ENCODE data around the gene ADM2.
"Not testable (repeated sequence)": the region's sequence is repeated elsewhere in the genome, so short reads cannot be mapped to it uniquely, and the experiment has no call there.

ADM2 gene

DNA sequence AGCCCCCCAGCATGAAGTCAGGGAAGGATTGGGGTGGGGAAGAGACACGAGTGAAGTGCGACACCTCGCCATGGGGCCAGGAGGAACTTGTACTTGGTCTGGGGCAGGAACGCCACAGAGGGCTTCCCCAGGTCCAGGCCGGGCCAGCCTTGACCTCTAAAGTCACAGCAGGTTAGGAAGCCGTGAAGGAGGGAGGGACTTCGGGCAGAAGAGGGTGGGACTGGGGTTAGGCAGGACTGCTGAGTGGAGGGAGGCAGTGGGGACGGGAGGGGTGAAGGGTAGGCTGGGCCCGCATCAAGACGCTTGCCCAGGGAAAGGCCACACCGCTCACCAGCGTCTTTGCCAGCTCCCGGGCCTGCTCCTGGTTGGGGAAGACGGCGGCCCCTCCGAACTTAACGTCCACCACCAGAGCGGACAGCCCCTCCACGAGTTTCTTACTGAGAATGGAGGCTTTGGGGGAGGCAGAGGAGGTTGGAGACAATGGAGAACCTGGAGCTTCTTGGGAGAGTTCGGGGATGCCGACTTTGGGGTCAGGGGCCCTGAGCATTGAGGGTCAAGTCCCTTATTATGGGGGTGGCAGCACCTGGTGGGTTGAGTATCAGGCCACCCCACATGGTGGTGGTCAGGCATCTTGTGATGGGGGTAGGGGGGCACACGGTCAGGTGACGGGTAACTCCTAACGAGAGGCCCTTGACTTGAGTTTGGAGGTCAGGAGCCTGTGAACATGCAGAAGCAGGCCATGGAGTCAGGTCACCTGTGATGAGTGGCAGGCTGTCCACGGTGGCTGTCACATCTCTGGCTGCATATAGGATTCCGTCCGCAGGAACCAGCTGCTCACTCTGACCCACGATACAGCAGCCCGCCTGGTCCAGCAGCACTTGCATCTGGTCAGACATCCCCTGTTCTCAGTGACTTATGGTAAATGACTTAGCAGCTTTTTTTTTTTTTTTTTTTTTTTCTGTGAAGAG, 45.8 kb downstream of the ADM2 start:
- no peak for DNase-seq

DNA sequence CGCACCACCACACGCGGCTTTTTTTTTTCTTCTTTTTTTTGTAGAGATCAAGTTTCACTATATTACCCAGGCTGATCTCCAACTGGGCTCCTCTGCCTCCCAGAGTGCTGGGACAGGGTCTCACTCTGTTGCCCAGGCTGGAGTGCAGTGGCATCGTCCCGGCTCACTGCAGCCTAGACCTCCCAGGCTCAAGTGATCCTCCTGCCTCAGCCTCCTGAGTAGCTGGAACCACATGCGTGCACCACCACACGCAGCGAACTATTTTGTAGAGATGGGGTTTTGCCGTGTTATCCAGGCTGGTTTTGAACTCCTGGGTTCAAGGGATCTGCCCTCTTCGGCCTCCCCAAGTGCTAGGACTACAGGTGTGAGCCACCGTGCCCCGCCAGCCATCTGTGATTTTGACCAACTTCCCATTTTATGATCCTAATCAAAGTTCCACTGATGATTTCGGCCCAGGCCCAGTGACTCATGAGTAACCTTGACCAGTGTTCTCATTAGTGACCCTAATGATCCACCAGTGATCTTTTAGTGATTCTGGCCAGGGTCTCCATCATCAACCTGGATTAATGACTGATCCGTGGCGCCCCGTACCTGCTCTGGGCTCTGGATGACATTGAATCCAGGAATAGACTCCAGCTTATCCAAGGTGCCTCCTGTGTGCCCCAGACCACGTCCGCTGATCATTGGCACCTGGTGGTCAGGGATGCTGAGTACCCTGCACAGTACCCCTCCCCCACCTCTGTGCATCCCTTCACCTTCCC, 46.8 kb downstream of the ADM2 start:
- no peak for DNase-seq

DNA sequence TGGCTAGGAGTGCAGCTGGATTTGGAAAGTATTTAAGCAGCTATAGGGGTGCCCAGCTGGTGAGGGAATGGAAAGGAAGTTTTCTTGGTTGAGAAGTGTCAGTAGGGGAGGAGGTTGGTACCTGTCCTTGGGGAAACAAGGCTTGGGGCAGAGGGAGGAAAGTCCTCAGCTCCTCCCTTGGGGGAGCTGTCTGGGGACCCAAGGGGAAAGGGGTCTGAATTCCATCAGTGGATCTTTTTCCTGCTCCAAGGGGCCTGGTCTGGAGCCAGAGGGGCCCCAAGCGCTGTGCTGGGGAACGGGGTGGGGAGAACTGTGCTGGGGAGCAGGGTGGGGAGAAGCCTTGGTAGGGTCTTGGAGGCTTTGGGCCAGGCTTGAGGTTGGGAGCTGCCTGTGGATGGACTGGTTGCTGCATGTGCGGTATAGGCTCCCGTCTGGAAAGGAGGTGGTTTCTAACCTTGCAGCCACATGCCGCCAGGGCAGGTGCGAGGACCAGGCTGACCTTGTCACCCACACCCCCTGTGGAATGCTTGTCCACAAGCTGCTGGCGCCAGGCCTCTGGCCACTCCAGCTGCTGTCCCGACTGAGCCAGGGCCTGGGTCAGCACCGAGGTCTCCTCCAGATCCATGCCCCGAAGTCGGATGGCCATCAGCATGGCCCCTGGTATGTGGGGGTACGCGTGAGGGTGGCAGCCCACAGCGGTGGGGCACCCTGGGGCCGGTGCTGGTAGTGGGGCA, 47.5 kb downstream of the ADM2 start:
- DNase-seq = no peak

GRCh38 chr22:50529416-50529896, 48.1 kb downstream of the ADM2 start:
- no peak for DNase-seq

- no peak for DNase-seq
Measured at GRCh38 chr22:50529897-50530579, 48.7 kb downstream of the ADM2 start, which contains the start of gene TYMP. Gene TYMP (minus strand): TSS chr22:50530012. CDS start chr22:50529709, 303 bp downstream.

- DNase-seq = no peak
Measured at GRCh38 chr22:50530580-50530876, 49.2 kb downstream of the ADM2 start.

GRCh38 chr22:50530877-50531545, 49.7 kb downstream of the ADM2 start:
- no peak for DNase-seq

DNA sequence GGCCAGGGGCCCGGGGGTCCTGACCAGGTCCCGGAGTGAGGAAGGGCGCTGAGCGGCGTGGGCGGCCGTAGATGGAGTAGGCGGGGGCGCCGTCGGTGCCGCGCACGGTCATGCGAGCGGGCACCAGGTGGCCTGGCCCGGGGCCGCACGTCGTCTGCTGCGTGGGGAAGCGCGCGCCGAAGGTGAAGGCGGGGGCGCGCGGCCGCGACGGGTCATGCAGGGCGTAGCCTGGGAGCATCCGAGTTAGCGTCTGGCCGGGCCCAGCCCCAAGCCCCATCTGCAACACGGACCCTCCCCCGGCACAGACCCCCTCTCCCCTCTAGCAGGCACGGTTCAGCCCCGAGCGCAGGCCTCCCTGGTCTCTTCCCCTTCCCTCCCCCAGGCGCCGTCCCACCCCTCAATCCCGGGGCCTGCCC, 50.2 kb downstream of the ADM2 start:
- no peak for DNase-seq

GRCh38 chr22:50531962-50532674, 50.8 kb downstream of the ADM2 start:
- no peak for DNase-seq

DNA sequence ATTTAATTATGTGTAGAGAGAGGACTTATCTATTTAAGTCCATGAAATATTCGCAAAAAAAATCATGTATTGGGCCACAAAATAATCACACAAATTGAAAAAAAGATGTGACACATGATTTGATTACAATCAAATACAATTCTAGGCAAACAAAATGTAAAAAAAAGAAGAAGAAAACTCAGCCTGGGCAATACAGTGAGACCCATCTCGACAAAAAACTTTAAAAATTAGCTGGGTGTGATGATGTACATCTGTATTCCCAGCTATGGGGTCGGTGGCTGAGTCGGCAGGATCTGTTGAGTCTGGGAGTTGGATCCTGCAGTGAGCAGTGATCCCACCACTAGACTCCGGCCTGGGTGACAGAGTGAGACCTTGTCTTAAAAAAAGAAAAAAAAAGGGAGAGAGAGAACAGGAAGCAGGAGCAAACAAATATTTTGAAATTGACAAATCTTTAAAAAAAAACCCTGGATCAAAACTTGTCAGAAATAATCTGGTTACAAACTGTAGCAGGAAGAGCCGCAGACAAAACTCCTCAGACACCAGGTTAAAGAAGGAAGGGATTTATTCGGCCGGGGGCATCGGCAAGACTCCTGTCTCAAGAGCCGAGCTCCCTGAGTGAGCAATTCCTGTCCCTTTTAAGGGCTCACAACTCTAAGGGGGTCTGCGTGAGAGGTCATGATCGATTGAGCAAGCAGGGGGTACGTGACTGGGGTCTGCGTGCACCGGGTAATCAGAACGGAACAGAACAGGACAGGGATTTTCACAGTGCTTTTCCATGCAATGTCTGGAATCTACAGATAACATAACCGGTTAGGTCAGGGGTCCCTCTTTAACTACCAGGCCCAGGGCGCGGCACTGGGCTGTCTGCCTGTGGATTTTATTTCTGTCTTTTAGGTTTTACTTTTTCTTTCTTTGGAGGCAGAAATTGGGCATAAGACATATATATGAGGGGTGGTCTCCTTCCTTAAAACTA, 51.8 kb downstream of the ADM2 start:
- DNase-seq = no peak

- DNase-seq = not testable (repeated sequence)
Measured at GRCh38 chr22:50533856-50534711, 52.7 kb downstream of the ADM2 start.

DNA sequence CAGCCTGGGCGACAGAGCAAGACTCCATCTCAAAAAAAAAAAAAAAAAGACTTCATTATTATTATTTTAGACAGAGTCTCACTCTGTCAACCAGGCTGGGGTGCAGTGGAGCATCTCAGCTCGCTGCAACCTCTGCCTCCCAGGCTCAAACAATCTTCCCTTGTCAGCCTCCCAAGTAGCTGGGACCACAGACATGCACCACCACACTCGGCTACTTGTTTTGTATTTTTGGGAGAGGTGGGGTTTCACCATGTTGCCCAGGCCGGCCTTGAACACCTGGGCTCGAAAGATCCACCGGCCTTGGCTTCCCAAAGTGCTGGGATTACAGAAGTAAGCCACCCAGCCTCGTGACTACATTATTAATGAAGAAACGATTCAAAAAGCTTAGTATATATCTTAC, 53.8 kb downstream of the ADM2 start:
- DNase-seq = no peak

Measured in NCI-H2107 (cell line).